Right kidney (tissue), 1 donor: ENCODE results near the gene MBNL2.

Experiments
- DNase-seq: peaks from one replicate; pipeline ENCODE4 v3.0.0-alpha.2; 2016

MBNL2 gene

DNA sequence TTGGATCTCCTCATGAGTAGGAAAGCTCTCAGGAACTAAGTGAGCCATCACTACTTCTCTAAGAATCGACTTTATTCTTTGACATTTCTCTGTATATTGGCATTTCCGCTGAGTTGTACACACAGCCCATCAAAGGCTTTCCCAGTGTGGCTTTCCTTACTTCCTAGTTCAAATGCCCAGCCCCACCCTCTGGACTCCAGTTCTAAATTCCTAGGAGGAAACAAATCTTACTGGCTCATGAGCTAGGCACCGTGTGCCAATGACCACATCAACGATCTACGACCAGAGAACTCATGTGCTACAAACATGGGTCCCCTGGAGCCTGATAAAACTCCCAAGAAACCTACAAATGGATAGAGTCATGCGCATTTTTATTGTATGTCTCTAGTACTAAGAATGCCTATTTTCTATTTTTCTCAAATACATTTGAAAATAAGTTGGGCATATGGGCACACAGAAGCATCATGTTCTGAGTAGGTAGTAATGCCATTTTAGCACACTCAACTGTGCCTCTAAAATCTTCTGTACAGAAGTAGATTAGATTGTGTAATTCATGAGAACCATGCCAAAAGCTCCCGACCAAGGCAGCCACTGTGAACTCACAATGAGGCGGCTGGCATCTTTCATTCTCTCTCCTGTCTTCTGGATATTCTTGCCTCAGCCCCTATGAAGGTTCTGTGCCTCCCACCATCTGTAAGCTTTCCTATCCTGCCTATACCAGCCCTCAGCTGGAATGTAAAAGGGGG lies 201.3 kb downstream of the MBNL2 start:
- no peak for DNase-seq

DNA sequence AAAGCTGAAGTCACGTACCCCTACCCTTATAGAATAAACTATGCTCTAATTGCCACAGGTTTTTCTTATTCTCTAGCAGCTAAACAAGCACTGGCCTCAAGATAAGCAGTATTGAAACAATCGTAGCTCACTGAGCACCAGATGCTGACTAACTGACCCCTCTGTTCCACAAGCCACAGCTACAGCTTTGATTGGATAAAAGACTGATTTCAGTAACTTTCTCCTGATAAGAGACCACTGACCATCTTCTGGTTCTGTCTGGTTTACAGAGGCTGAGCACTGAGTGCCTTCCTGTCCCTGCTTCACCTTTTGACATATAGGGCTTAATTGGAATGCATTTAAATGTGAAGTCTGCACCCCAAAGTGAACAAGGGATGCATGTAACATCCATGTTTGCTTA lies 203.5 kb downstream of the MBNL2 start:
- DNase-seq = no peak

DNA sequence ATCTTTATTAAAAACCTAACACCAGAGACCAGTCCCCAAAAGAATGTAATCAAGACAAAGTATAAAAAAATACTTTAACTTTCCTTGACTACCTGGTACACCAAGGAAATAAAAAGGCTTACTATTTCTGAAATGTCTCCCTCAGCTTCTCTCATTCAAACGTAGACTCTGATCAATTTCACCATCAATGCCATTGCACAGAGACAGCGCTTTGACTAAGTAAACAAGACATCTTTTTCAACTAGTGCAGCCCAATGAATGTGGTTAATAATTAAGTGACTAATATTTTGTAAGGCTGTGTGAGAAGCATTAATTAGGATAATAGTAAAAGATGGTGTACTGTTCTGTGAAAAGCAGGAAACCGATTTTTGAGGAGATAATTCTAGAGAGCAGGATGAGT lies 204.6 kb downstream of the MBNL2 start:
- no peak for DNase-seq

DNA sequence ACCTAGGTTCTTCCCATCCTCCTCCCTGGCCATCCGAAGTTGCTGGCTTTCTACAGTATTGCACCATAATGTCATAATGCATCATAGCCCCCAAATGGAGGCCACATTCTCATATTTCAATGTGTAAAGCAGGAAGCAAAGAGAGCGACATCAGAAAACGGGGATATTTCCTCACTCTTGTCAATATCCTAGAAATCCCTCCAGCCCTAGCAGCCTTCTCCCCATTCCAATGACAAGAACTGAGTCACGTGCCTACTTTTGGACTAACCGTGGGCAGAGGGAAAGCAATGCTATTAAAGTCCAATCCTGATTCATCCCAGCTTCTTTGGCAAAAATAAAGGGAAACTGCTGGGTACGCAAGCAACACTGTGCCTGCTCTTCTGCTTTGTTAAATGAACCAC lies 207.5 kb downstream of the MBNL2 start:
- DNase-seq = peak; percentile 21

DNA sequence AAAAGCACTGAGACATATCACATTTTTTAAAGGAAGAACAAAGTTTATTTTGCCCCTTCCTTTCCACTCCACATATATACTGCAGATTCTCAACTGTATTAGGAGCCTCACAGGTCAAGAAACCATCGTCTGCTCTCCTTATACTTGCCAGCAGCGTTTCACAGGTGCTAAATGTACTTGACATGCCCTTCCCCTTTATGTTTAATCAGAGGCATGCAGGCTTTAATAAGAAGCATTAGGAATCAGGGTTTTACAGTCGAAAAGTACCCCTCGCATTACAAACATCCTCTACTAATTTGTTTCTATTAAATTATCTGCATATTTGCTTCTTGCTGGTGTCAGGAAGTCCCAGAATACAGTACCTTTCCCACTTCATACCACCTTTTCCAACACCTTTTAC lies 208.2 kb downstream of the MBNL2 start:
- DNase-seq = no peak

DNA sequence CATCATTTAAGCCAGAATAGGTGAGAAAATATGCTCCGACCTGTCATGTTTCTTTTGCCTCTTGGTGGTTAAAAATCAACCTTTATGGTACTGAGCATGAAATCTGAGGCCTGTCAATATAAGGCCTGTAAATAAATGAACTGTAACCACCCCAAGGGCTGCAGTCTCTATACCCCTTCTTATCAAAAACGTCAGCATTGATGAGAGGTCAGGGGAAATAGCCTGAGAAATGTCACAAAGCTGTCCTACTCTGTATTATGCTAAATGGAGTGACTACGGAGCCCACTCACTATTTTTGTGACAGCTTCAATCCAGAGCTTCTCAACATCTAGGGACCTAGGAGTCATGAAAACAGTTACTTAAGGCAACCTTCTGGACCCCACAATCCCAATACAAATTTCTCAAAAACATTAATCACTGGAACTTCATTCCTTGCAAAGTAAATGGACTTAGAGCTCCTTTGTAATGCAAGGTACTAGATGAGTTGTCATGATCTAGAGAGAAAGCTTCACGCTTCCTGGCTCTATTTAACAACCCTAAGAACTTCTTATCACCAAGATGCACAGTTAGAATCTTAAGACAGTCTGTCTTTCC lies 209.1 kb downstream of the MBNL2 start:
- DNase-seq = no peak

DNA sequence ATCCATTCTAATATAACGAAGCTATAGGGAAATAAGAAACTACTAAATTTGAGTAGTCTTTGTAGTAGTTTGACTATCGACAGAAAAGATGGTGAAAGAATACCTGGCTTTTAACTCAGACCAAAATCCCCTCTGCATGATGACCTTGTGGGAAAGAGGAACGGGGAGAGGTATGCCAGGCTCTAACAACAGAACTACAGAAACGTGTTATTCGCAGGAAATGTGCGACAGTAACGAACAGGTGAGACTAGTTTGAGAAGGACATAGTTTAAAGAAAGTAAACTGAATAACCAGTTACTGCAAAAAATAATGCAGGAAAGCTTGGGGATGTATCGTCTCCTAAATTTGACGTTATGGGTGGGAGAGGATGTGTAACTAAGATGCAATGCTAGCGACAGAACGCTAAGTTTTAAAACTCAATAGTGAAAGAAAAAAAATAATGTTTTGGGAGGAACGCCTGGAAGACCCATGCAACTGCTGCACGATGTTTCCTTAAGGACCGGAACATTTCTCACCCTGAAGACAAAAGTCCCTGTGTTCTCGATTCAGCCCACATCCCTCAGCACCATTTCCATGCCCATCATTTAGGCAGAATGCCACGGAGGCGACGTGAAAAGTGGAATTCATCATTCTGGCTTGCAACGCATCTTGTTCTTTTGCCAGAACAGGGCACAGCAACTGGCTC lies 210.2 kb downstream of the MBNL2 start:
- DNase-seq = peak; percentile 89

DNA sequence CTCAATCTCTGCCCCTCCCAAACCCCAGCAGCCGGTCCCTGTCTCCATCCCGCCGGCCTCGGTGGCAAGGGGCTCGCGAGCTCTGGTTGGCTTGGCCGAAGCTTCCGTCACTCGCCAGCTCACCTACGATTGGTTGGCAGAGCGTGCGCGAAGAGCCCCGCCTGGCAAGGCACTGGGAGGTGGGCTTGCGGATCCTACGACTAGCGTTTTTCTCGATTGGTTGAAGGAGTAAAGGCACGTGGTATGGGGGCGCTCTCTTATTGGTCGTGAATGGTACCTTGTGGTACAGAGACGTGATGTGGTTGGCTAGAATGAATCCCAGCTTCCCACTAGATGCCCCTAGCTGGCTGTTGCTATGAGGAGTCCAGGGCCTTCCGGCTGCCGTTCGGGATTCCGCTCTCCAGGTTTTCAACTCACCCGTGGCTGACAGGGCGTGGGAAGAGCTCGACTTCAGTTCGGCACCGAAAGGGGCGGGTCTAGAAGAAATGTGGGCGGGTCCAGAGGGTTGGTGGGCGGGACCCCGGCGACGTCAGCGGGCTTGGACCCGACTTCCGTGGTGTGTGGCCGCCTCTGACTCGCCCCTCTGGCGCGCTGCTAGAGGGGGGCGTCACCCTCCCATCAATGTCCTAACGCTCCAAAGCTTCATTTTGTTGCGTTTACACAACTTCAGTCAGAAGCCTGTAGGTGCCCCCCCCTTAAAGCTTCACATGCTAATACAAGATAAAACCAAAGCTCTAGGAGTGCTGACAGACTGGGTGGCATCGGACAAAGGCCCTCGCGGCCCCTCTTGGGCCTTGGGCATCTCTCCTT lies 211.0 kb downstream of the MBNL2 start:
- peak; percentile 95 for DNase-seq

DNA sequence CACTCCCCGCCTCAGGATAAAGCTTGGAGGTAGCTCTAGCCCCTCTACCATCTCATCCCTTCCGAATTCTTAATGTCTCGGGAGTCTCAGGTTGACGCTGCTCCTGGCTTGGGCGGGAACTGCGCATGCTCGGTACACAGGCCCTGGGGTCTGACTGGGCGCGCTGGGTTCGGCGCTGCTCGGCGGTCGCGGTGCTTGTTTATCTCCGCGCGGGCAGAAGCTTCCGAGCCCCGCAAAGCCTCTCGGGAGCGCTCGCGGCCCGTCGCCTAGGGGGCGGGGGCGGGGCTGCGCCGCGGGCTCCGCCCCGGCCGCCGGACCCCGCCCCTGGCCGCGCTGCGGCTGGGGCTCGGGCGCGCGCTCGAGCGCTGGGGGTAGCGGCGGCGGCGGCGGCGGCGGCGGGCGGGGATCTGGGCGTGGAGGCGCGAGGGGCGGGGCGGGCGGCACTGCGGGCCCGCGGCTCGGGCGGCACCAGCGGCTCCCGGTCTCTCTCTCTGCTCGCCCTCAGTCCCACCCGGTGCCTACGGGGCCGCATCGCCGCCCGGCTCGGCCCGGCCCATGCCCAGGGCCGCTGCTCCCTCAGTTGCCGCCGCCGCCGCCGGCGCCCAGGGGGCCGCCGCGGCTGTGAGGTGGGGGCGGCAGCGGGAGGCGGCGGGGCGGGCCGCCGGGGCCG lies 211.7 kb downstream of the MBNL2 start, which contains the start of gene RAP2A:
Gene RAP2A (plus strand): TSS at position 443 of the 670 bp plus-strand sequence. CDS start 302 bp downstream, outside the sequence.
- peak; percentile 89 for DNase-seq

DNA sequence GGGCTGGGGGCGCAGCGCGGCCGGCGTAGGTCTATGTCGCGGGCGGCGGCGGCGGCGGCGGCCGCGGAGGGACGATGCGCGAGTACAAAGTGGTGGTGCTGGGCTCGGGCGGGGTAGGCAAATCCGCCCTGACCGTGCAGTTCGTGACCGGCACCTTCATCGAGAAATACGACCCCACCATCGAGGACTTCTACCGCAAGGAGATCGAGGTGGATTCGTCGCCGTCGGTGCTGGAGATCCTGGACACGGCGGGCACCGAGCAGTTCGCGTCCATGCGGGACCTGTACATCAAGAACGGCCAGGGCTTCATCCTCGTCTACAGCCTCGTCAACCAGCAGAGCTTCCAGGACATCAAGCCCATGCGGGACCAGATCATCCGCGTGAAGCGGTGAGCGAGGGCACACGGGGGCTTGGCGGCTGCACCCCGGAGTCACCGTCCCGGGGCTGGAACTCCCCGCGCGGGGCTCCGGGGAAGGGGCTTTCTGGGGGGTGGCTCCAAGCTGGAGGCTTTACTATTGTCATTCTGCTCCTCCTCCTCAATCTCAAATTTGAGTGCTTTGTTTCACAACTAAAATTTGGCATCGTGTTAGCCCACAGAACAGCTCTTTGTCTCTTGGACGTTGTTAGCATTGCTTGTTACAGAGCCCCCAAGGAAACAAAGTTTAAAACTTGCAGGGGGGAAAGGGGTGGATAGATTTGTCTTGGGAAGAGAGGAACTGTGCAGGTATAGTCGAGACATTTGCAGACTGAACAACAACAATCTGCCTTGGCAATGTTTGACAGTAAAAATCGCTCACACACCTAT lies 212.5 kb downstream of the MBNL2 start:
- peak; percentile 86 for DNase-seq

DNA sequence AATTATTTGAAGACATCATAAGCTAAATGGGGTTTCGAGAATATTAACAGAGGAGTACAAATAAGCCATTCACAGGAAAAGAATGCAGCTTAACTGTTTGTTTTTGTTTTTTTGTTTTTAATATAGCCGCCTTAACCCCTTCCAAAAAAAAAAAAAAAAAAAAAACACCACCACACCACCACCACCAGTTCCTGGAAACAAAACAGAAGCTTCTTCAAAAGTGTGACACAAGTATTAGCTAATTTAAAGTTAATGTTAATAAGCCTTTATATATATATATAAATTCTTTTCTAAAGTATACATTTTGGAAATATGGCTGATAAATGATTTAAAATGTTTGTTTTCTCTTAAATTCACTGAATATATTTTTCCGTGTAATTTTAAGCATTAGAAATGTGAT lies 213.2 kb downstream of the MBNL2 start:
- DNase-seq = no peak

DNA sequence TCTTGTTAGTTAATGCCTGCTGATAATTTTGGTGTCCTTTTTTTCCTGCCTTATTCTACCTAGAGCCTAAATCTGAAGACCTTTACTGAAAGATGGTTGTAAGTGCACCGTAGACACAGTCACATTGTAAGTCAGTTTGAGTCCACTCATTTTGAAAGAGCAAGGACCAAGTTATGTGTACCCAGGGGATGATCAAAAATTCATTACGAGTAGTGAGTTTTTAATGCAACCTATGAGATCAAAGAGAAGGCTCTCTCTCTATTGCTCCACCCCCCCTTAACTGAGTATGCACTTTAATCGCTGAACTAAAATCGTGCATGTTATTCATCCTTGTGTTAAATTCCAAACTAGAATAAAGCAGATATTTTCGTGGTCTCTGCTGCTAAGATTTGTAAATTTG lies 213.7 kb downstream of the MBNL2 start:
- no peak for DNase-seq

DNA sequence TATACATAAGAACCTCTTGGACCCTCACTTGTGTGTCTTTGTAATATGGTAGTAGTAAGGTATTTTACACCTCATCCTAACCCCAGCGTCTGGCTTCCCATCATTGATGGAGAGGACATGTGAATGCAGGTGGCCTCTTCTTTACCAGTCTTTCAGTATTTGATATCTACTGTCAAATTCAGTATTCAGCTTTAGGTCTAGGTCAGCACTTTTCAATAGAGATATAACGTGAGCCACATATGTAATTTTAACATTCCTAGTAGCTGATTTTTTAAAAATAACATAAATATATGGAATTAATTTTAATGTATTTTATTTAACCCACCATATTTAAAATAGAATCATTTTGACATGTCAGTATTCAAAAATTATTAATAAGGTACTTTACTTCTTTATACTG lies 214.7 kb downstream of the MBNL2 start:
- no peak for DNase-seq

DNA sequence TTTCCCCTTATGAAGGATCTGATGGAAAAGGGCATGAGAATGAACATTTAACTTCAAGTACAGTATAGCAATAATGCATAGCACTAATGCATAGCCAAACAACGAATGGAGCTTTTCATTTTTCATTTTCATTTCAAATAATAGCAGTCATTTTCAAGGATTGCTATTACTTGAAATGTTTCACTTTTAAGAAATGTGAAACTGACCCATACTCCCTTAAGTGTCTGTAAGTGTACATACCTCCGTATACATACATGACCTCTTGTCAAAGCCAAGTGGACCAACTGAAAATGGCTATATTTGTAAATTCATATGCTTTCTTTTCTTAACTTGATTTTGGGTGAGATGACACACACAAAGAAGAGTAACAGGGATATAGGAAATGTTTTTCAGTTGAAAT lies 215.6 kb downstream of the MBNL2 start:
- no peak for DNase-seq

DNA sequence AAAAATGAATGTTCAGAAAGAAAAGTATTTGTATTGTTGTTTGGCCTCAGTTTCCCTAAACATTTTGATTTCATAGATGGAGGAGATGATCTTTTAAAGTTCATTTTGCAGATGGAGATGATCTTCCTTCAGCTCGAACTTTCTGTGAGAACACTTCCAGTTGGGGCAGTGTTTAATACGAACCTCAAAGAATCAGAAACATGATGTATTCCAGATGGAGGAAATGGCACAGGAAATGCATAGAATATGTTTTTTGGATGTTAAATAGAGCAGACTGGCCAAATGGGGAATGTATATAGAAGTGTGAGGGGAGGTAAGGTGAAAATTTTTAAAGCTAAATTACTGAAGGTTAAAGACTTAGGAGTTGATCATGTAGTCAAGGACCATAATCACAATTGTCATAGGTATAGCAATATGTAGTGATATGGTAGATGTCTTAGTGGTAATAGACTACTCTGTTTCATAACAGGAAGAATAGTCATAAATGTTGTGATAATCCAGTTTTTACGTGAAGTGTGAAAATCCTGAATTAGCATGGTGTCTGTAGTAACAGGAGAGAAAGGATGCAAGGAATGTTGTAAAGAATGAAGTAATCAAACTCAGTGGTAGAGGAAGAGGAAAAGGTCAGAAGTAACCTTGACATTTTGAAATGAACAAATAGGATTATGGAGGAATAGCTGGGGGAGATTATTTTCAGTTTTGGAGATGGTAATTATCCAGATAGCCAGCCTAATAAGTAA lies 216.9 kb downstream of the MBNL2 start:
- DNase-seq = no peak

DNA sequence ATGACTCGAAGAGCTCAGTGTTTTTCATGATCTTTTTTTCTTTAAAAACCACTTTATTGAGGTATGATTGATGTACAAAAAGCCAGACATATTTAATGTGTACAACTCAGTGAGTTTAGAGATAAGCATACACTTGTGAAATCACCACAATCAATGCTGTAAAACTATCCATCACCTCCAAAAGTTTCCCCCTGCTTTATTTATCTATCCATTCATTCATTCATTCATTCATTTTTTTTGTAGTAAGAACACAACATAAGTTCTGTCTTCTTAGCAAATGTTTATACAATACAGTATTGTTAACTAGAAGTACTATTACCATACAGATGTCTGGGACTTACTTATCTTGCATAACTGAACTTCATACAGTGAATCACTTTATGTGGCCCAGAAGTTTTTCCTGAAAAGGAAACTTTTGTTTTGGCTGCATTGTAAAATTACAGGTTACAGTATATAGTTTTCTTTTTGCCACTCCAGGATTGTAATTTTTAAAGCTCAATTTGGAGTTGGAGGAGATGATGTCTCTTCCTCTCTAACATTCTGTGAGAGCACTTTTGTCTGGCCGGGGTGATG lies 218.6 kb downstream of the MBNL2 start:
- DNase-seq = no peak

DNA sequence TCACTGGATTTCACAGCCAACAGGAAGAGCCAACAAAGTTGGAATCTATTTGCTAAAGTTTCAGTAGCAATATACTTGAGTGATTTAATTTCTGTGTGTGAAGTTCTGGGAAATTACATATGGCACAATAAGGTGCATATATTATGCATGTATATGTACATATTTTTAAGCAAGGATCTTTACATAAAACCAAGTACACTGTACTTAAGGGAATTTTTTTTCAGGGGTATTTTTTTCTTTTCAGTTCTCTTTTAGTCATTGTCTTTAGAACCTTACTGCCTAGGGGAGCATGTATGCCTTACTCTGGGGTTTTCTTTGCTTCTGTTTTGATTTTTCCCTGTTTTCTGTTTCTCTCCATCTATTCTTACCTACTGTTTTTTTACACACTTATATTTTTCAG lies 219.2 kb downstream of the MBNL2 start:
- no peak for DNase-seq
